ENCODE results near the gene CASKIN1. TPM values are rescaled to one million over a fixed set of nuclear protein-coding genes. Genes with fewer than 3 reads are reported as not detected.

Gene CASKIN1
- total RNA-seq, 4 donors from 2014 or later: 0.13 to 1.2 (median 0.40) TPM

GRCh38 chr16:2229091-2229490 is 32.7 kb upstream of the CASKIN1 start:
- intact Hi-C loops (cut with DNase I): no loop called here
- 76 to 87% methylated on average over 3 to 11 of the region's 12 CpGs for WGBS, 2 donors
- no peak for TF ChIP-seq POLR2A (IDR thresholded peaks at IDR 0.05)
- TF ChIP-seq CTCF (IDR thresholded peaks at IDR 0.05): no peak
- DNase-seq: no peak
- Histone ChIP-seq H3K27ac (peak overlapping the region in 2 of 3 donors; percentile 91 to 98), H3K4me3 (replicated peaks in 1 of 3) (no peak overlapping the region), H3K9me3 (no peaks in the 10 kb centered on the region), H3K27me3 (no peaks in the 10 kb centered on the region), H3K4me1 (peaks cover 49 to 58% of the 10 kb centered on the region in 2 donors), H3K36me3 (peaks cover 36 to 43% of the 10 kb centered on the region in 2 donors)

GRCh38 chr16:2228161-2228824 is 31.9 kb upstream of the CASKIN1 start:
- peaks cover 47 to 55% of the 10 kb centered on the region in 2 donors for H3K4me1 ChIP-seq
- H3K36me3 ChIP-seq: peaks cover 28 to 36% of the 10 kb centered on the region in 2 donors
- no peak for DNase-seq
- H3K4me3 ChIP-seq (replicated peaks in 1 of 3): no peak overlapping the region
- H3K27ac ChIP-seq: peak overlapping the region in 1 of 3 donors; percentile 28
- no peaks in the 10 kb centered on the region for H3K9me3 ChIP-seq
- no peaks in the 10 kb centered on the region for H3K27me3 ChIP-seq
- intact Hi-C loops (cut with DNase I): no loop called here
- TF ChIP-seq POLR2A (IDR thresholded peaks at IDR 0.05) (no peak), CTCF (IDR thresholded peaks at IDR 0.05) (no peak)
- WGBS, 2 donors: 87 to 91% methylated on average over 10 to 19 of the region's 25 CpGs

GRCh38 chr16:2226918-2227317 is 30.5 kb upstream of the CASKIN1 start:
- intact Hi-C loops (cut with DNase I): no loop called here
- no peak overlapping the region for H3K27ac ChIP-seq
- TF ChIP-seq CTCF (IDR thresholded peaks at IDR 0.05) (no peak), POLR2A (IDR thresholded peaks at IDR 0.05) (no peak)
- WGBS, 2 donors: 87 to 88% methylated on average over 6 of the region's 6 CpGs
- H3K27me3 ChIP-seq: no peaks in the 10 kb centered on the region
- H3K36me3 ChIP-seq: peaks cover 19 to 27% of the 10 kb centered on the region in 2 donors
- no peak overlapping the region for H3K4me3 ChIP-seq (replicated peaks in 1 of 3)
- no peaks in the 10 kb centered on the region for H3K9me3 ChIP-seq
- peaks cover 35 to 45% of the 10 kb centered on the region in 2 donors for H3K4me1 ChIP-seq
- no peak for DNase-seq

GRCh38 chr16:2226245-2226793 is 29.9 kb upstream of the CASKIN1 start:
- intact Hi-C loops (cut with DNase I): no loop called here
- Histone ChIP-seq H3K27ac (no peak overlapping the region), H3K27me3 (no peaks in the 10 kb centered on the region), H3K4me3 (replicated peaks in 1 of 3) (no peak overlapping the region), H3K9me3 (no peaks in the 10 kb centered on the region), H3K4me1 (peaks cover 29 to 39% of the 10 kb centered on the region in 2 donors), H3K36me3 (peaks cover 19 to 24% of the 10 kb centered on the region in 2 donors)
- DNase-seq: no peak
- TF ChIP-seq POLR2A (IDR thresholded peaks at IDR 0.05) (no peak), CTCF (IDR thresholded peaks at IDR 0.05) (no peak)
- 82 to 87% methylated on average over 9 of the region's 9 CpGs for WGBS, 2 donors

- peaks cover 8 to 11% of the 10 kb centered on the region in 2 donors for H3K36me3 ChIP-seq
- intact Hi-C loops (cut with DNase I): no loop called here
- no peaks in the 10 kb centered on the region for H3K27me3 ChIP-seq
- no peaks in the 10 kb centered on the region for H3K9me3 ChIP-seq
- peaks cover 10 to 23% of the 10 kb centered on the region in 2 donors for H3K4me1 ChIP-seq
- peak; percentile 59 to 62 for DNase-seq
- WGBS, 2 donors: 8 to 20% methylated on average over 8 to 19 of the region's 22 CpGs
- peak overlapping the region; percentile 38 to 94 (median 72) for H3K4me3 ChIP-seq (replicated peaks in 1 of 3)
- TF ChIP-seq CTCF (IDR thresholded peaks at IDR 0.05) (peak in 2 of 6 experiments; percentile 17 to 38), POLR2A (IDR thresholded peaks at IDR 0.05) (no peak)
- peak overlapping the region; percentile 30 to 86 (median 62) for H3K27ac ChIP-seq
Measured at GRCh38 chr16:2223942-2224486, 27.6 kb upstream of the CASKIN1 start.
